Lower leg skin (tissue), 4 donors: ENCODE results near the gene EXOC6. TPM values are rescaled to one million over a fixed set of nuclear protein-coding genes. Genes with fewer than 3 reads are reported as not detected.

ENCODE experiments used
- DNase-seq, 2 donors: peaks; one replicate each; pipeline ENCODE4 v3.0.0-alpha.2; 2019; ENCODE audit warnings: low spot score in 2 of 2
- H3K4me3 ChIP-seq: fragments of 200-600 bp; sonication (generic); 2 replicates; pipeline ENCODE4 v1.5.1; 2017; ENCODE audit warnings: mild to moderate bottlenecking, low read depth; ENCODE audit not compliant: poor library complexity, severe bottlenecking
- CTCF ChIP-seq, 3 donors: fragments of 450-650 bp; IDR thresholded peaks; one replicate each; pipeline ENCODE4 v1.5.1; 2016; ENCODE audit warnings: antibody characterized with exemption in 3 of 3, mild to moderate bottlenecking in 3 of 3, moderate library complexity in 2 of 3
- POLR2A ChIP-seq, 2 donors: fragments of 450-650 bp; IDR thresholded peaks; one replicate each; pipeline ENCODE4 v1.6.1; 2016 to 2017; ENCODE audit warnings: antibody characterized with exemption in 2 of 2, mild to moderate bottlenecking in 1 of 2, moderate library complexity in 1 of 2
- WGBS, 2 donors: methylation state at CpG; one replicate each; pipeline ENCODE4 v1.1.5; 2018; 5-methylcytosine and 5-hydroxymethylcytosine counted together
- intact Hi-C: fragments of 100-400 bp; cut with DNase I; formaldehyde crosslinking; loops from one replicate; pipeline ENCODE4 v1.15.0; 2023; ENCODE audit warnings: low total_unique reads
- total RNA-seq, 4 donors: library from RNA; depleted of rRNA; stranded (reverse); fragments of >200 nt; gene quantifications; one replicate each; pipeline ENCODE4 v1.1.0, GENCODE V29; 2016

Gene EXOC6
- total RNA-seq, 4 donors from 2014 or later: 5.2 to 8.4 (median 6.0) TPM

GRCh38 chr10:92834986-92835385 is 13.3 kb upstream of the EXOC6 start:
- intact Hi-C loops: no loop called here
- TF ChIP-seq POLR2A (IDR thresholded peaks at IDR 0.05) (no peak), CTCF (IDR thresholded peaks at IDR 0.05) (no peak)

GRCh38 chr10:92837456-92837855 is 10.9 kb upstream of the EXOC6 start:
- H3K4me3 ChIP-seq: no peak overlapping the region

More at GRCh38 chr10:92834986-92835385, 13.3 kb upstream of the EXOC6 start:
- no peak overlapping the region for H3K4me3 ChIP-seq
- no peak for DNase-seq

GRCh38 chr10:92839191-92840085 is 8.9 kb upstream of the EXOC6 start:
- no peak overlapping the region for H3K4me3 ChIP-seq
- intact Hi-C loops: no loop called here
- 40 to 42% methylated on average over 10 of the region's 10 CpGs for whole genome bisulfite sequencing, 2 donors
- no peak for TF ChIP-seq CTCF (IDR thresholded peaks at IDR 0.05)
- no peak for DNase-seq

More at GRCh38 chr10:92837456-92837855, 10.9 kb upstream of the EXOC6 start:
- TF ChIP-seq CTCF (IDR thresholded peaks at IDR 0.05): no peak
- no peak for TF ChIP-seq POLR2A (IDR thresholded peaks at IDR 0.05)
- 73 to 96% methylated on average over 4 of the region's 4 CpGs for WGBS, 2 donors
- intact Hi-C loops: no loop called here
- no peak for DNase-seq

- 41 to 50% methylated on average over 3 of the region's 3 CpGs for WGBS, 2 donors
- TF ChIP-seq POLR2A (IDR thresholded peaks at IDR 0.05) (no peak), CTCF (IDR thresholded peaks at IDR 0.05) (no peak)
- intact Hi-C loops: no loop called here
- no peak overlapping the region for H3K4me3 ChIP-seq
- DNase-seq: no peak
These were observed 3.6 kb upstream of the EXOC6 start for GRCh38 chr10:92844746-92845145.

- no peak overlapping the region for H3K4me3 ChIP-seq
- TF ChIP-seq CTCF (IDR thresholded peaks at IDR 0.05): no peak
- no peak for TF ChIP-seq POLR2A (IDR thresholded peaks at IDR 0.05)
- intact Hi-C loops: no loop called here
- no peak for DNase-seq
- WGBS, 2 donors: 81 to 83% methylated on average over 4 of the region's 4 CpGs
These were observed 2.4 kb upstream of the EXOC6 start for GRCh38 chr10:92845921-92846320.
